NCI-H1436 treated with DMSO at 0.1 percent for 48 hours (cell line): Measurements from ENCODE around the gene ARPIN.
"Not testable (repeated sequence)": the region's sequence is repeated elsewhere in the genome, so short reads cannot be mapped to it uniquely, and the experiment has no call there.

Experiments
- DNase-seq: peaks from one replicate; lab custom pipeline; 2025; lab: John Stamatoyannopoulos, UW

ARPIN gene

GRCh38 chr15:89912674-89913396, at the start of gene ARPIN:
Gene ARPIN, minus strand, starts transcription at chr15:89912952. Its CDS starts 117 bp downstream, at chr15:89912835.
- DNase-seq: no peak

- DNase-seq: no peak
These were observed 45.5 kb upstream of the ARPIN start for GRCh38 chr15:89958107-89958805.

- not testable (repeated sequence) for DNase-seq
These were observed 42.8 kb upstream of the ARPIN start for GRCh38 chr15:89955449-89955998.

GRCh38 chr15:89954541-89954940, 41.8 kb upstream of the ARPIN start:
- no peak for DNase-seq

GRCh38 chr15:89948796-89949195, 36.0 kb upstream of the ARPIN start:
- DNase-seq: no peak

GRCh38 chr15:89947385-89947784, 34.6 kb upstream of the ARPIN start:
- no peak for DNase-seq

GRCh38 chr15:89946681-89947299, 34.0 kb upstream of the ARPIN start:
- no peak for DNase-seq

GRCh38 chr15:89943721-89944120, 31.0 kb upstream of the ARPIN start:
- DNase-seq: not testable (repeated sequence)

- no peak for DNase-seq
These were observed 27.2 kb upstream of the ARPIN start for GRCh38 chr15:89939910-89940309.

GRCh38 chr15:89939377-89939776, 26.6 kb upstream of the ARPIN start:
- DNase-seq: not testable (repeated sequence)

GRCh38 chr15:89937365-89938350, 24.9 kb upstream of the ARPIN start:
- no peak for DNase-seq

GRCh38 chr15:89936786-89937265, 24.1 kb upstream of the ARPIN start:
- no peak for DNase-seq

GRCh38 chr15:89936051-89936785, 23.5 kb upstream of the ARPIN start:
- DNase-seq: no peak

- DNase-seq: no peak
These were observed 20.1 kb upstream of the ARPIN start for GRCh38 chr15:89932880-89933279.

GRCh38 chr15:89928421-89928820, 15.7 kb upstream of the ARPIN start:
- DNase-seq: no peak

GRCh38 chr15:89926158-89926557, 13.4 kb upstream of the ARPIN start:
- DNase-seq: no peak

GRCh38 chr15:89917442-89918101, 4.8 kb upstream of the ARPIN start:
- DNase-seq: no peak

- no peak for DNase-seq
These were observed 3.9 kb upstream of the ARPIN start for GRCh38 chr15:89916660-89917059.

GRCh38 chr15:89912145-89912673, 543 bp downstream of the ARPIN start:
- DNase-seq: no peak
